Tibial artery (tissue), 4 donors: Measurements from ENCODE around the gene PCSK5.

Source experiments
- DNase-seq, 2 donors: peaks; one replicate each; pipeline ENCODE4 v3.0.0-alpha.2; 2019
- H3K27ac ChIP-seq, 2 donors: fragments of 200-600 bp; sonication (generic) in 1 of 2; 1 replicate in 1 of 2; 2 replicates in 1 of 2; pipeline ENCODE4 v1.5.1; 2018 to 2019; ENCODE audit warnings: mild to moderate bottlenecking in 1 of 2
- H3K27me3 ChIP-seq, 2 donors: fragments of 200-600 bp; sonication (generic) in 1 of 2; one replicate each; pipeline versions ENCODE4 v1.5.1 to v1.6.0; 2016 to 2019
- H3K36me3 ChIP-seq, 3 donors: fragments of 200-600 bp; sonication (generic) in 2 of 3; one replicate each; pipeline ENCODE4 v1.5.1; 2016 to 2019; ENCODE audit warnings: mild to moderate bottlenecking in 2 of 3
- H3K4me1 ChIP-seq, 4 donors: fragments of 200-600 bp; sonication (generic) in 2 of 4; 1 replicate in 3 of 4; 2 replicates in 1 of 4; pipeline ENCODE4 v1.5.1; 2016 to 2019
- H3K4me3 ChIP-seq, 2 donors: fragments of 200-600 bp; sonication (generic) in 1 of 2; 1 replicate in 1 of 2; 2 replicates in 1 of 2; pipeline ENCODE4 v1.5.1; 2018 to 2019; ENCODE audit warnings: mild to moderate bottlenecking in 2 of 2
- H3K9me3 ChIP-seq, 3 donors: fragments of 200-600 bp; sonication (generic) in 1 of 3; one replicate each; pipeline ENCODE4 v1.5.1; 2016 to 2019
- CTCF ChIP-seq, 2 experiments: fragments of 200-600 bp in 1 of 2; fragments of 450-650 bp in 1 of 2; IDR thresholded peaks; one replicate each; pipeline ENCODE4 v1.5.1; 2017 to 2019; ENCODE audit warnings: antibody characterized with exemption in 2 of 2, mild to moderate bottlenecking in 1 of 2, moderate library complexity in 1 of 2
- intact Hi-C: fragments of 100-400 bp; cut with DNase I; formaldehyde crosslinking; loops from one replicate; pipeline ENCODE4 v1.15.0; 2023; ENCODE audit warnings: low total_unique reads

The PCSK5 gene

GRCh38 chr9:76351006-76351405, 460.5 kb downstream of the PCSK5 start:
- H3K4me3 ChIP-seq, result no peak overlapping the region
- intact Hi-C loops, result no loop called here

GRCh38 chr9:76352026-76352620, 461.6 kb downstream of the PCSK5 start:
- intact Hi-C loops, result no loop called here
- H3K36me3 ChIP-seq, result no peaks in the 10 kb centered on the region
- H3K4me1 ChIP-seq, result no peaks in the 10 kb centered on the region
- TF ChIP-seq CTCF (IDR thresholded peaks at IDR 0.05), result no peak
- H3K27me3 ChIP-seq, result no peaks in the 10 kb centered on the region
- H3K4me3 ChIP-seq, result no peak overlapping the region
- H3K27ac ChIP-seq, result no peak overlapping the region
- DNase-seq, result no peak
- no peaks in the 10 kb centered on the region for H3K9me3 ChIP-seq

More at GRCh38 chr9:76351006-76351405, 460.5 kb downstream of the PCSK5 start:
- DNase-seq, result no peak
- no peak for TF ChIP-seq CTCF (IDR thresholded peaks at IDR 0.05)
- Histone ChIP-seq H3K4me1 (no peaks in the 10 kb centered on the region), H3K9me3 (no peaks in the 10 kb centered on the region), H3K36me3 (no peaks in the 10 kb centered on the region), H3K27ac (no peak overlapping the region), H3K27me3 (no peaks in the 10 kb centered on the region)

GRCh38 chr9:76353280-76353679, 462.8 kb downstream of the PCSK5 start:
- Histone ChIP-seq H3K4me1 (no peaks in the 10 kb centered on the region), H3K27ac (no peak overlapping the region), H3K36me3 (no peaks in the 10 kb centered on the region), H3K9me3 (no peaks in the 10 kb centered on the region), H3K4me3 (no peak overlapping the region), H3K27me3 (no peaks in the 10 kb centered on the region)
- intact Hi-C loops, result no loop called here
- no peak for DNase-seq
- no peak for TF ChIP-seq CTCF (IDR thresholded peaks at IDR 0.05)

GRCh38 chr9:76354221-76354620, 463.7 kb downstream of the PCSK5 start:
- Histone ChIP-seq H3K27ac (no peak overlapping the region), H3K4me3 (no peak overlapping the region), H3K9me3 (no peaks in the 10 kb centered on the region), H3K4me1 (no peaks in the 10 kb centered on the region), H3K27me3 (no peaks in the 10 kb centered on the region), H3K36me3 (no peaks in the 10 kb centered on the region)
- intact Hi-C loops, result no loop called here
- TF ChIP-seq CTCF (IDR thresholded peaks at IDR 0.05), result no peak
- no peak for DNase-seq

- TF ChIP-seq CTCF (IDR thresholded peaks at IDR 0.05), result no peak
- no peak overlapping the region for H3K4me3 ChIP-seq
- H3K4me1 ChIP-seq, result no peaks in the 10 kb centered on the region
- DNase-seq, result no peak
- no peaks in the 10 kb centered on the region for H3K27me3 ChIP-seq
- intact Hi-C loops, result no loop called here
- no peaks in the 10 kb centered on the region for H3K9me3 ChIP-seq
- H3K27ac ChIP-seq, result no peak overlapping the region
- H3K36me3 ChIP-seq, result no peaks in the 10 kb centered on the region
These were observed 465.4 kb downstream of the PCSK5 start for GRCh38 chr9:76355886-76356285.

GRCh38 chr9:76357555-76357954, 467.1 kb downstream of the PCSK5 start:
- intact Hi-C loops, result no loop called here
- H3K36me3 ChIP-seq, result no peaks in the 10 kb centered on the region
- no peaks in the 10 kb centered on the region for H3K4me1 ChIP-seq
- no peaks in the 10 kb centered on the region for H3K9me3 ChIP-seq
- DNase-seq, result no peak
- no peaks in the 10 kb centered on the region for H3K27me3 ChIP-seq
- no peak for TF ChIP-seq CTCF (IDR thresholded peaks at IDR 0.05)
- no peak overlapping the region for H3K27ac ChIP-seq
- no peak overlapping the region for H3K4me3 ChIP-seq
